ENCODE measurements around the gene THADA. TPM values are rescaled to one million over a fixed set of nuclear protein-coding genes. Genes with fewer than 3 reads are reported as not detected.

THADA gene
- total RNA-seq, 4 donors from 2014 or later = 49.9 to 90.2 (median 65.2) TPM

- Histone ChIP-seq H3K27ac (peak overlapping the region in 2 of 3 donors; percentile 30 to 44), H3K27me3 (no peaks in the 10 kb centered on the region), H3K4me3 (replicated peaks in 1 of 3) (no peak overlapping the region), H3K9me3 (no peaks in the 10 kb centered on the region), H3K4me1 (peaks cover 9 to 13% of the 10 kb centered on the region in 2 donors), H3K36me3 (no peaks in the 10 kb centered on the region)
- TF ChIP-seq CTCF (IDR thresholded peaks at IDR 0.05) = no peak
- no peak for TF ChIP-seq POLR2A (IDR thresholded peaks at IDR 0.05)
- WGBS, 2 donors = 54 to 84% methylated on average over 8 to 10 of the region's 12 CpGs
- peak in 1 of 2 donors; percentile 13 for DNase-seq
- intact Hi-C loops (cut with DNase I) = no loop called here
Observed at GRCh38 chr2:43186679-43187374, 409.0 kb downstream of the THADA start.

GRCh38 chr2:43186321-43186678, 409.5 kb downstream of the THADA start:
- DNase-seq = peak; percentile 76 to 81
- Histone ChIP-seq H3K9me3 (no peaks in the 10 kb centered on the region), H3K36me3 (no peaks in the 10 kb centered on the region), H3K4me1 (peaks cover 9 to 13% of the 10 kb centered on the region in 2 donors), H3K4me3 (replicated peaks in 1 of 3) (no peak overlapping the region), H3K27me3 (no peaks in the 10 kb centered on the region), H3K27ac (peak overlapping the region in 2 of 3 donors; percentile 30 to 44)
- WGBS, 2 donors = 37 to 40% methylated on average over 6 of the region's 6 CpGs
- intact Hi-C loops (cut with DNase I) = no loop called here
- TF ChIP-seq CTCF (IDR thresholded peaks at IDR 0.05) (no peak), POLR2A (IDR thresholded peaks at IDR 0.05) (no peak)

- Histone ChIP-seq H3K4me1 (peaks cover 9 to 13% of the 10 kb centered on the region in 2 donors), H3K27me3 (no peaks in the 10 kb centered on the region), H3K27ac (no peak overlapping the region), H3K4me3 (replicated peaks in 1 of 3) (no peak overlapping the region), H3K9me3 (no peaks in the 10 kb centered on the region), H3K36me3 (no peaks in the 10 kb centered on the region)
- TF ChIP-seq POLR2A (IDR thresholded peaks at IDR 0.05) (no peak), CTCF (IDR thresholded peaks at IDR 0.05) (no peak)
- intact Hi-C loops (cut with DNase I) = no loop called here
- 85 to 98% methylated on average over 4 of the region's 4 CpGs for WGBS, 2 donors
- DNase-seq = no peak
Observed at GRCh38 chr2:43185146-43185545, 410.7 kb downstream of the THADA start.

- no peaks in the 10 kb centered on the region for H3K9me3 ChIP-seq
- H3K36me3 ChIP-seq = no peaks in the 10 kb centered on the region
- WGBS, 2 donors = 88 to 94% methylated on average over 12 of the region's 12 CpGs
- TF ChIP-seq CTCF (IDR thresholded peaks at IDR 0.05) (no peak), POLR2A (IDR thresholded peaks at IDR 0.05) (no peak)
- peaks cover 11 to 17% of the 10 kb centered on the region in 2 donors for H3K4me1 ChIP-seq
- intact Hi-C loops (cut with DNase I) = no loop called here
- no peak overlapping the region for H3K4me3 ChIP-seq (replicated peaks in 1 of 3)
- no peak overlapping the region for H3K27ac ChIP-seq
- H3K27me3 ChIP-seq = no peaks in the 10 kb centered on the region
- DNase-seq = no peak
Observed at GRCh38 chr2:43184339-43184895, 411.4 kb downstream of the THADA start.

- H3K9me3 ChIP-seq = no peaks in the 10 kb centered on the region
- H3K36me3 ChIP-seq = no peaks in the 10 kb centered on the region
- no peak for DNase-seq
- no peak overlapping the region for H3K4me3 ChIP-seq (replicated peaks in 1 of 3)
- TF ChIP-seq CTCF (IDR thresholded peaks at IDR 0.05) (no peak), POLR2A (IDR thresholded peaks at IDR 0.05) (no peak)
- H3K27ac ChIP-seq = no peak overlapping the region
- peaks cover 17 to 23% of the 10 kb centered on the region in 2 donors for H3K4me1 ChIP-seq
- intact Hi-C loops (cut with DNase I) = no loop called here
- H3K27me3 ChIP-seq = no peaks in the 10 kb centered on the region
- 75 to 92% methylated on average over 3 to 5 of the region's 5 CpGs for WGBS, 2 donors
Observed at GRCh38 chr2:43183743-43184142, 412.1 kb downstream of the THADA start.

Data from thyroid gland (tissue), 4 donors.